ENCODE data around the gene KLF16.

DNA sequence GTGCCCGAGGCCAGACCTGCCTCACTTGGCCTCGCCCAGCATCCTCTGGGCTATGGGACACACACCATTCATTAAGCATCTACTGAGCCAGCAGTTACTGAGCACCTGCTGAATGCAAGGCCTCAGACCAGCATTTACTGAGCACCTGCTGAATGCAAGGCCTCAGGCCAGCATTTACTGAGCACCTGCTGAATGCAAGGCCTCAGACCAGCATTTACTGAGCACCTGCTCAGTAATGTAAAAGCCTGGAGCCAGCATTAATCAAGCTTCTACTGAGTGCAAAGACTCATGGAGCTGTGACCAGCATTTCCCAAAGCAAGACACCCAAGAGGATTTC lies 55.0 kb downstream of the KLF16 start:
- TF ChIP-seq, protein P1, sequence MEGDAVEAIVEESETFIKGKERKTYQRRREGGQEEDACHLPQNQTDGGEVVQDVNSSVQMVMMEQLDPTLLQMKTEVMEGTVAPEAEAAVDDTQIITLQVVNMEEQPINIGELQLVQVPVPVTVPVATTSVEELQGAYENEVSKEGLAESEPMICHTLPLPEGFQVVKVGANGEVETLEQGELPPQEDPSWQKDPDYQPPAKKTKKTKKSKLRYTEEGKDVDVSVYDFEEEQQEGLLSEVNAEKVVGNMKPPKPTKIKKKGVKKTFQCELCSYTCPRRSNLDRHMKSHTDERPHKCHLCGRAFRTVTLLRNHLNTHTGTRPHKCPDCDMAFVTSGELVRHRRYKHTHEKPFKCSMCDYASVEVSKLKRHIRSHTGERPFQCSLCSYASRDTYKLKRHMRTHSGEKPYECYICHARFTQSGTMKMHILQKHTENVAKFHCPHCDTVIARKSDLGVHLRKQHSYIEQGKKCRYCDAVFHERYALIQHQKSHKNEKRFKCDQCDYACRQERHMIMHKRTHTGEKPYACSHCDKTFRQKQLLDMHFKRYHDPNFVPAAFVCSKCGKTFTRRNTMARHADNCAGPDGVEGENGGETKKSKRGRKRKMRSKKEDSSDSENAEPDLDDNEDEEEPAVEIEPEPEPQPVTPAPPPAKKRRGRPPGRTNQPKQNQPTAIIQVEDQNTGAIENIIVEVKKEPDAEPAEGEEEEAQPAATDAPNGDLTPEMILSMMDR (IDR thresholded peaks at IDR 0.05): no peak
- TF ChIP-seq POLR2AphosphoS5 (IDR thresholded peaks at IDR 0.05): no peak
- TF ChIP-seq POLR2A (IDR thresholded peaks at IDR 0.05): no peak
